H1 (cell line): Measurements from ENCODE around the gene ADGRL3. TPM values are rescaled to one million over a fixed set of nuclear protein-coding genes. Genes with fewer than 3 reads are reported as not detected.

Source experiments
- CTCF ChIA-PET: fragments of 300-600 bp; sonication (Branson Sonifier 250); formaldehyde crosslinking; loops from one replicate; lab custom pipeline; 2021; ENCODE audit not compliant: partially characterized antibody; lab: Charles Lee
- POLR2A ChIA-PET: fragments of 300-600 bp; sonication (Branson Sonifier 250); formaldehyde crosslinking; loops from one replicate; lab custom pipeline; 2021; ENCODE audit warnings: inconsistent platforms; ENCODE audit not compliant: partially characterized antibody; lab: Charles Lee
- DNase-seq, 2 experiments: peaks; one replicate each; pipeline versions ENCODE4 v3.0.0 to v3.0.0-alpha.2; 2010 to 2022; ENCODE audit warnings: low spot score in 2 of 2, low read depth in 1 of 2, mixed read lengths in 1 of 2
- FAIRE-seq: peaks from 2 replicates; lab custom pipeline; 2011; peaks lifted over from hg19 to GRCh38; lab: Jason Lieb, UNC
- H2AFZ ChIP-seq: 2 replicates; pipeline ENCODE4 v1.8.1; 2012; ENCODE audit warnings: low read length, inconsistent platforms
- H2AK5ac ChIP-seq: 2 replicates; pipeline ENCODE4 v1.6.1; 2013; ENCODE audit warnings: low read depth, low read length
- H2BK120ac ChIP-seq: replicated peaks from 2 replicates; pipeline ENCODE3; 2013; ENCODE audit warnings: low read depth, low read length, inconsistent platforms
- H2BK12ac ChIP-seq: 2 replicates; pipeline ENCODE4 v1.6.1; 2013; ENCODE audit warnings: low read depth, low read length
- H2BK15ac ChIP-seq: 2 replicates; pipeline ENCODE4 v1.6.1; 2013; ENCODE audit warnings: low read length
- H2BK20ac ChIP-seq: 2 replicates; pipeline ENCODE4 v1.6.1; 2013; ENCODE audit warnings: low read length
- H2BK5ac ChIP-seq: 2 replicates; pipeline ENCODE4 v1.6.1; 2013; ENCODE audit warnings: low read depth, low read length
- H3K14ac ChIP-seq: 2 replicates; pipeline ENCODE4 v1.6.1; 2013; ENCODE audit warnings: inconsistent platforms; ENCODE audit not compliant: insufficient read length
- H3K18ac ChIP-seq: 2 replicates; pipeline ENCODE4 v1.6.1; 2013; ENCODE audit warnings: low read length; ENCODE audit errors: extremely low read depth
- H3K23ac ChIP-seq: 2 replicates; pipeline ENCODE4 v1.6.1; 2013; ENCODE audit warnings: inconsistent platforms; ENCODE audit not compliant: insufficient read length
- H3K23me2 ChIP-seq: 2 replicates; pipeline ENCODE4 v1.6.1; 2013; ENCODE audit warnings: low read depth, low read length
- H3K27ac ChIP-seq: 2 replicates; pipeline ENCODE4 v1.6.1; 2011; ENCODE audit warnings: low read depth, low read length, inconsistent platforms
- H3K27me3 ChIP-seq, 4 experiments: replicated peaks in 1 of 4; 1 replicate in 1 of 4; 2 replicates in 3 of 4; pipeline versions ENCODE4 v1.6.1 to v1.8.1; 2011 to 2013; ENCODE audit warnings: low read length in 3 of 4, mild to moderate bottlenecking in 3 of 4, inconsistent platforms in 2 of 4, mixed read lengths in 2 of 4, moderate library complexity in 1 of 4; ENCODE audit not compliant: control insufficient read depth in 3 of 4, insufficient read depth in 3 of 4; ENCODE audit errors: extremely low read depth in 1 of 4
- H3K36me3 ChIP-seq, 4 experiments: 2 replicates each; pipeline versions ENCODE4 v1.6.1 to v1.8.1; 2011 to 2013; ENCODE audit warnings: mild to moderate bottlenecking in 4 of 4, low read length in 3 of 4, moderate library complexity in 2 of 4, control low read depth in 1 of 4, inconsistent platforms in 1 of 4; ENCODE audit not compliant: insufficient read depth in 4 of 4, control insufficient read depth in 2 of 4
- H3K4ac ChIP-seq: replicated peaks from 2 replicates; pipeline ENCODE3; 2013; ENCODE audit warnings: low read length, low read depth, mixed read lengths, inconsistent platforms; ENCODE audit not compliant: insufficient read length
- H3K4me1 ChIP-seq, 4 experiments: replicated peaks in 1 of 4; 1 replicate in 1 of 4; 2 replicates in 3 of 4; pipeline versions ENCODE4 v1.6.1 to v1.8.1; 2011 to 2013; ENCODE audit warnings: low read length in 3 of 4, inconsistent platforms in 2 of 4, mixed read lengths in 1 of 4; ENCODE audit not compliant: insufficient read depth in 4 of 4, control insufficient read depth in 3 of 4
- H3K4me2 ChIP-seq, 2 experiments: 2 replicates each; pipeline versions ENCODE4 v1.6.1 to v1.8.1; 2011 to 2013; ENCODE audit warnings: low read depth in 2 of 2, low read length in 2 of 2, control low read depth in 1 of 2, inconsistent platforms in 1 of 2, mild to moderate bottlenecking in 1 of 2; ENCODE audit not compliant: insufficient read depth in 1 of 2
- H3K4me3 ChIP-seq, 4 experiments: fragments of 200-600, 300-600 bp in 1 of 4; sonication (generic), shearing (Covaris generic), sonication (Bioruptor Twin) in 1 of 4; 2 replicates each; pipeline versions ENCODE4 v1.5.1 to v1.8.1; 2011 to 2016; ENCODE audit warnings: low read length in 4 of 4, low read depth in 3 of 4, control low read depth in 2 of 4, inconsistent platforms in 2 of 4, mild to moderate bottlenecking in 2 of 4, mixed read lengths in 1 of 4, moderate library complexity in 1 of 4; ENCODE audit not compliant: insufficient read depth in 2 of 4; ENCODE audit errors: extremely low read depth in 1 of 4
- H3K56ac ChIP-seq: replicated peaks from 2 replicates; pipeline ENCODE3; 2013; ENCODE audit warnings: low read depth, mild to moderate bottlenecking, mixed read lengths, low read length, inconsistent platforms; ENCODE audit not compliant: insufficient read length
- H3K79me1 ChIP-seq: 2 replicates; pipeline ENCODE4 v1.6.1; 2013; ENCODE audit warnings: low read depth, low read length, control low read depth
- H3K79me2 ChIP-seq, 2 experiments: 2 replicates each; pipeline versions ENCODE4 v1.6.1 to v1.8.1; 2012 to 2013; ENCODE audit warnings: low read length in 2 of 2, mild to moderate bottlenecking in 2 of 2, inconsistent platforms in 1 of 2; ENCODE audit not compliant: insufficient read depth in 2 of 2, control insufficient read depth in 1 of 2
- H3K9ac ChIP-seq, 4 experiments: replicated peaks in 1 of 4; 1 replicate in 1 of 4; 2 replicates in 3 of 4; pipeline versions ENCODE4 v1.6.1 to v1.8.1; 2011 to 2013; ENCODE audit warnings: low read depth in 3 of 4, low read length in 3 of 4, control low read depth in 2 of 4, mild to moderate bottlenecking in 2 of 4, moderate library complexity in 2 of 4, inconsistent platforms in 1 of 4; ENCODE audit errors: extremely low read depth in 1 of 4
- H3K9me3 ChIP-seq, 2 experiments: 2 replicates each; pipeline versions ENCODE4 v1.6.1 to v1.8.1; 2012 to 2013; ENCODE audit warnings: mild to moderate bottlenecking in 2 of 2, moderate library complexity in 2 of 2, control low read depth in 1 of 2, inconsistent platforms in 1 of 2, low read depth in 1 of 2, low read length in 1 of 2, mixed read lengths in 1 of 2; ENCODE audit not compliant: insufficient read depth in 2 of 2
- H4K20me1 ChIP-seq, 2 experiments: replicated peaks in 1 of 2; 2 replicates each; pipeline versions ENCODE3 to v1.8.1; 2011 to 2013; ENCODE audit warnings: inconsistent platforms in 2 of 2, low read length in 2 of 2, mild to moderate bottlenecking in 1 of 2; ENCODE audit not compliant: insufficient read depth in 2 of 2, control insufficient read depth in 1 of 2
- H4K5ac ChIP-seq: 2 replicates; pipeline ENCODE4 v1.6.1; 2013; ENCODE audit warnings: low read length, low read depth, mixed read lengths, inconsistent platforms; ENCODE audit not compliant: insufficient read length
- H4K8ac ChIP-seq: 2 replicates; pipeline ENCODE4 v1.8.0; 2013; ENCODE audit warnings: mild to moderate bottlenecking, moderate library complexity, low read length, inconsistent platforms; ENCODE audit not compliant: insufficient read depth; ENCODE audit errors: extremely low read depth
- H4K91ac ChIP-seq: replicated peaks from 2 replicates; pipeline ENCODE3; 2013; ENCODE audit warnings: low read length, mixed read lengths, inconsistent platforms; ENCODE audit not compliant: insufficient read length
- MAFK ChIP-seq: IDR thresholded peaks from 2 replicates; pipeline ENCODE4 v1.6.1; 2012; ENCODE audit warnings: low read depth, mild to moderate bottlenecking, improper control_type of control experiment, low read length
- SIN3A ChIP-seq, 2 experiments: IDR thresholded peaks in 1 of 2; conservative IDR thresholded peaks in 1 of 2; 2 replicates each; pipeline ENCODE4 v1.6.1; 2011 to 2012; ENCODE audit warnings: low read length in 2 of 2, improper control_type of control experiment in 1 of 2, low read depth in 1 of 2, mild to moderate bottlenecking in 1 of 2
- SIX5 ChIP-seq: IDR thresholded peaks from 2 replicates; pipeline ENCODE4 v1.6.1; 2011; ENCODE audit warnings: mild to moderate bottlenecking, low read depth, low read length
- WGBS, 2 experiments: shearing (Covaris generic) in 1 of 2; methylation state at CpG; one replicate each; pipeline versions ENCODE4 v1.1.6 to v1.1.7; 2013 to 2015; ENCODE audit warnings: low lambda C conversion rate in 2 of 2, mixed read lengths in 2 of 2, inconsistent platforms in 1 of 2, low coverage in 1 of 2, missing lambda C conversion rate in 1 of 2; ENCODE audit not compliant: insufficient replicate concordance in 2 of 2, insufficient coverage in 1 of 2, insufficient read length in 1 of 2; ENCODE audit errors: extremely low coverage in 1 of 2, missing lambda C conversion rate in 1 of 2; 5-methylcytosine and 5-hydroxymethylcytosine counted together
- polyA plus RNA-seq, 7 experiments: library from polyadenylated mRNA; depleted of rRNA in 3 of 7; stranded (reverse) in 5 of 7; unstranded in 2 of 7; fragments of >200 nt in 5 of 7; fragments of 200-250 nt in 2 of 7; gene quantifications; 1 replicate in 5 of 7; 2 replicates in 1 of 7; 4 replicates in 1 of 7; pipeline versions ENCODE4 v1.2.1 to v1.2.3, GENCODE V29; 2011 to 2013; ENCODE audit warnings: missing spikeins in 2 of 7, mixed read lengths in 2 of 7
- total RNA-seq: library from RNA; stranded (reverse); fragmentation: NEBNext Ultra II Directional; extraction: Animal tissue kit (Norgen Biotek cat#: 25700); gene quantifications from 2 replicates; pipeline ENCODE4 v1.2.1, GENCODE V29; 2021

ADGRL3 gene
- total and polyA plus RNA-seq, 2 of the 8 experiments (the other 6 are each of a cell fraction or from before 2014, with no cell fraction given): 6.6 to 13.0 TPM

DNA sequence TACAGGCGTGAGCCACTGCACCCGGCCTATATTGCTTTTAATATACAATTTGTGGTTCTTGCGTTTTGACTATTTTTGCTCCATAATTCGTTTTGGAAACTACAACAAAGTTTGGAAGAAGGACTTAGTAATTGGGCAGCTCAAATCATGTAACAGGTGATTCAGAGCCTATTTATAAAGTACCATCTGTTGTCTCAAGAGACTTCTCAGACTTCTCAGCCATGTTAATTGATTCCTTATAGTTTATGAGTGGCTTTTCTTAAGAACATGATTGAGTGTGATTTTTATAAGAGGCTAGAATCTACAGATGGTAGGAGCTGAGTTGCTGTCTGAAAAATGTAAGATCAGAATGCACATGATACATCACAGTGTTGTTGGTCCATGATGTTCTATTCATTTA, 240.2 kb downstream of the ADGRL3 start:
- ChIA-PET CTCF (no interaction called here), POLR2A (no interaction called here)
- no peak overlapping the region for H3K4me3 ChIP-seq
- no peak overlapping the region for H2BK5ac ChIP-seq
- H2BK120ac ChIP-seq: no peak overlapping the region
- H2AK5ac ChIP-seq: no peak overlapping the region
- H3K27ac ChIP-seq: no peak overlapping the region
- no peaks in the 10 kb centered on the region for H4K20me1 ChIP-seq
- H3K79me2 ChIP-seq: no peaks in the 10 kb centered on the region
- no peak overlapping the region for H3K14ac ChIP-seq
- H3K79me1 ChIP-seq: no peaks in the 10 kb centered on the region
- FAIRE-seq: no peak
- H3K9me3 ChIP-seq: no peaks in the 10 kb centered on the region
- no peaks in the 10 kb centered on the region for H3K4me1 ChIP-seq
- H2BK20ac ChIP-seq: no peak overlapping the region
- H3K4me2 ChIP-seq: no peak overlapping the region
- no peak for DNase-seq
- H3K36me3 ChIP-seq: no peaks in the 10 kb centered on the region
- no peak overlapping the region for H4K8ac ChIP-seq
- H2BK15ac ChIP-seq: no peak overlapping the region
- H3K9ac ChIP-seq: no peak overlapping the region
- TF ChIP-seq SIX5 (no peak), MAFK (no peak), SIN3A (conservative IDR thresholded peaks at IDR 0.05 in 1 of 2, IDR thresholded peaks at IDR 0.05 in 1 of 2; ENCODE audit: low read depth in 1 of 2, low read length in 2 of 2) (no peak)
- 90% methylated on average over 4 of the region's 4 CpGs; no CpG with 5 or more reads in 1 of the 2 experiments for WGBS, 2 experiments
- no peak overlapping the region for H3K18ac ChIP-seq
- no peaks in the 10 kb centered on the region for H3K23me2 ChIP-seq
- H3K23ac ChIP-seq: no peak overlapping the region
- no peak overlapping the region for H3K4ac ChIP-seq
- no peak overlapping the region for H4K91ac ChIP-seq
- no peak overlapping the region for H3K56ac ChIP-seq
- no peak overlapping the region for H2AFZ ChIP-seq
- no peak overlapping the region for H4K5ac ChIP-seq
- no peak overlapping the region for H2BK12ac ChIP-seq
- no peaks in the 10 kb centered on the region for H3K27me3 ChIP-seq
